DND-41 (cell line): ENCODE measurements around the gene ZNF48.

Experiments used
- ATAC-seq: fragments of 200-7000 bp; cut with Tn5 transposase; 3 replicates; pipeline ENCODE4 v1.9.1; 2021; ENCODE audit warnings: low read depth; ENCODE audit not compliant: insufficient read depth
- DNase-seq: peaks from one replicate; pipeline ENCODE4 v3.0.0-alpha.2; 2020
- H2AFZ ChIP-seq: 2 replicates; pipeline ENCODE4 v1.6.0; 2012; ENCODE audit warnings: low read depth, low read length
- H3K27ac ChIP-seq: 2 replicates; pipeline ENCODE4 v1.5.1; 2012; ENCODE audit warnings: low read length, inconsistent platforms
- H3K27me3 ChIP-seq: fragments of 200-600 bp; sonication (generic); 2 replicates; pipeline ENCODE4 v1.6.0; 2012; ENCODE audit warnings: low read length, mild to moderate bottlenecking, inconsistent platforms; ENCODE audit not compliant: insufficient read depth, poor library complexity
- H3K36me3 ChIP-seq: 2 replicates; pipeline ENCODE4 v1.5.1; 2012; ENCODE audit warnings: low read length, inconsistent platforms; ENCODE audit not compliant: insufficient read depth
- H3K4me1 ChIP-seq: 2 replicates; pipeline ENCODE4 v1.5.1; 2012; ENCODE audit warnings: mild to moderate bottlenecking, low read length; ENCODE audit not compliant: insufficient read depth
- H3K4me2 ChIP-seq: 2 replicates; pipeline ENCODE4 v1.6.0; 2012; ENCODE audit warnings: mild to moderate bottlenecking, moderate library complexity, low read length, inconsistent platforms; ENCODE audit not compliant: insufficient read depth
- H3K4me3 ChIP-seq, 2 experiments: fragments of 200-600 bp in 1 of 2; shearing (Covaris generic) in 1 of 2; 2 replicates each; pipeline ENCODE4 v1.5.1; 2012 to 2016; ENCODE audit warnings: inconsistent platforms in 2 of 2, low read length in 2 of 2, mild to moderate bottlenecking in 2 of 2, low read depth in 1 of 2, moderate library complexity in 1 of 2
- H3K79me2 ChIP-seq: 2 replicates; pipeline ENCODE4 v1.6.0; 2012; ENCODE audit warnings: low read length, inconsistent platforms; ENCODE audit not compliant: insufficient read depth
- H3K9ac ChIP-seq: 2 replicates; pipeline ENCODE4 v1.6.0; 2012; ENCODE audit warnings: low read depth, mild to moderate bottlenecking, inconsistent platforms, low read length, moderate library complexity
- H3K9me3 ChIP-seq: 2 replicates; pipeline ENCODE4 v1.5.1; 2012; ENCODE audit warnings: low read length, moderate library complexity, mild to moderate bottlenecking, inconsistent platforms; ENCODE audit not compliant: insufficient read depth, severe bottlenecking
- H4K20me1 ChIP-seq: 2 replicates; pipeline ENCODE4 v1.6.0; 2012; ENCODE audit warnings: low read length; ENCODE audit not compliant: insufficient read depth
- EZH2 ChIP-seq: IDR thresholded peaks from 3 replicates; pipeline ENCODE4 v1.6.1; 2012; ENCODE audit warnings: borderline replicate concordance, low read depth, mild to moderate bottlenecking, moderate library complexity, low read length, inconsistent platforms; ENCODE audit not compliant: severe bottlenecking
- TF ChIP-seq, protein P1 (sequence below): IDR thresholded peaks from 2 replicates; pipeline ENCODE4 v1.5.1; 2012; ENCODE audit warnings: borderline replicate concordance, low read length, moderate library complexity, mild to moderate bottlenecking; ENCODE audit not compliant: poor library complexity, severe bottlenecking; ENCODE audit errors: extremely low read depth

ZNF48 gene

DNA sequence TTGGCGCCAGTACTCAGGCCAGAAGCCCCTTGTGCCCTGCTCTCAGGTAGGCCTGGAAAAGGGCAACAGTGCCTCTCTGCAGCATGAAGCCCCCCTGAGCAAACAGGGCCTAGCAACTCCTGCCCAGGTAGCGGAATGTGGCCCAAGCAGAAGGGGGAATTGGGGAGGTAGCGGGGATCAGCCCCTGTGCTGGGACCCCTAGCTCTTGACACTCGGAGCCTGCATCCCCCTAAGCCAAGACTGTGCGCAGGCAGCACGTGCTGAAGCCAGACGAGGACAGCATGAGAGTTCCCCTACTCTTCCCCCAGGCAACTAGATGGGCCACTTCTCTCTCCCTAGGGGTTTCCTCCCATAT lies 39.3 kb upstream of the ZNF48 start:
- ATAC-seq (no peak), DNase-seq (no peak)
- H3K9me3 ChIP-seq, result no peaks in the 10 kb centered on the region
- H3K4me1 ChIP-seq, result peaks cover 45% of the 10 kb centered on the region
- peak overlapping the region; percentile 99 for H3K4me2 ChIP-seq
- H3K27me3 ChIP-seq, result no peaks in the 10 kb centered on the region
- peak overlapping the region; percentile 95 for H3K27ac ChIP-seq
- H2AFZ ChIP-seq, result peak overlapping the region; percentile 98
- peaks cover 43% of the 10 kb centered on the region for H3K79me2 ChIP-seq
- peaks cover 25% of the 10 kb centered on the region for H4K20me1 ChIP-seq
- H3K36me3 ChIP-seq, result peaks cover 78% of the 10 kb centered on the region
- no peak for TF ChIP-seq EZH2
- TF ChIP-seq, protein P1, sequence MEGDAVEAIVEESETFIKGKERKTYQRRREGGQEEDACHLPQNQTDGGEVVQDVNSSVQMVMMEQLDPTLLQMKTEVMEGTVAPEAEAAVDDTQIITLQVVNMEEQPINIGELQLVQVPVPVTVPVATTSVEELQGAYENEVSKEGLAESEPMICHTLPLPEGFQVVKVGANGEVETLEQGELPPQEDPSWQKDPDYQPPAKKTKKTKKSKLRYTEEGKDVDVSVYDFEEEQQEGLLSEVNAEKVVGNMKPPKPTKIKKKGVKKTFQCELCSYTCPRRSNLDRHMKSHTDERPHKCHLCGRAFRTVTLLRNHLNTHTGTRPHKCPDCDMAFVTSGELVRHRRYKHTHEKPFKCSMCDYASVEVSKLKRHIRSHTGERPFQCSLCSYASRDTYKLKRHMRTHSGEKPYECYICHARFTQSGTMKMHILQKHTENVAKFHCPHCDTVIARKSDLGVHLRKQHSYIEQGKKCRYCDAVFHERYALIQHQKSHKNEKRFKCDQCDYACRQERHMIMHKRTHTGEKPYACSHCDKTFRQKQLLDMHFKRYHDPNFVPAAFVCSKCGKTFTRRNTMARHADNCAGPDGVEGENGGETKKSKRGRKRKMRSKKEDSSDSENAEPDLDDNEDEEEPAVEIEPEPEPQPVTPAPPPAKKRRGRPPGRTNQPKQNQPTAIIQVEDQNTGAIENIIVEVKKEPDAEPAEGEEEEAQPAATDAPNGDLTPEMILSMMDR, result no peak
- H3K9ac ChIP-seq, result peak overlapping the region; percentile 87
- H3K4me3 ChIP-seq, result peak overlapping the region; percentile 97 to 99; a peak in 3 of 4 replicates

DNA sequence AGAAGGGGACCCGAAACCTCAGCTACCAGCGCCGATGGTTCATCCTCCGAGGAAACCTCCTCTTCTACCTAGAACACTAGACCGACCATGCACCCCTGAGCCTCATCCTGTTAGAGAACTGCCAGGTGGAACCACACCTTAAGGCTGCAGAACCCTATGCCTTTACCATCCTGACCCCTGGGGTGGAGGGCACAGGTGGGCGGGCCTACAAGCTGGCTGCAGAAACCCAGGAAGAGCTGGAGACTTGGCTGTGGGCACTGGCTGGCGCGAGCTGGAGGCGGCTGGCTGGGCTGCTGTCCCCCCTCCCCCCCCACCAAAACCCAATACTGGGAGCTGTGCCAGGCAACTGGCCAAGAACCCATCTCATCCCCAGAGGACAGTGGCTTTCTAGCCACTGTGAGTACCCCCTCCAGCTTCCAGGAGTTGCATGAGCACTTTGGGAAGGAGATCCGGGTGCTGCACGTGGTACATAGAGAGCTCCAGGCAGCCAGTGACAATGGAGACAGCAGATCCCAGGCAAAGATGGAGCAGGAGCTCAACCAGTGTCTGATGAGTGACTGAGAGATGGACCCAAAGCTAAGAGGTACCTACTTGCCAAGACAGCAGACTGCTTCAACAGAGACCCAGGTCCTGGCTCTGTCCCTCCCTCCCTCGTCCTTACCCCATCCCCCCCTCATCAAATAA lies 38.7 kb upstream of the ZNF48 start:
- peaks cover 45% of the 10 kb centered on the region for H3K4me1 ChIP-seq
- DNase-seq (no peak), ATAC-seq (no peak)
- H3K27me3 ChIP-seq, result no peaks in the 10 kb centered on the region
- peaks cover 22% of the 10 kb centered on the region for H4K20me1 ChIP-seq
- H2AFZ ChIP-seq, result no peak overlapping the region
- H3K27ac ChIP-seq, result peak overlapping the region; percentile 95
- H3K36me3 ChIP-seq, result peaks cover 75% of the 10 kb centered on the region
- peak overlapping the region in 1 of 2 experiments; percentile 99; a peak in 2 of 4 replicates for H3K4me3 ChIP-seq
- TF ChIP-seq, protein P1, result no peak
- no peak for TF ChIP-seq EZH2
- H3K9me3 ChIP-seq, result no peaks in the 10 kb centered on the region
- H3K9ac ChIP-seq, result peak overlapping the region; percentile 87
- peaks cover 47% of the 10 kb centered on the region for H3K79me2 ChIP-seq
- peak overlapping the region; percentile 99 for H3K4me2 ChIP-seq

DNA sequence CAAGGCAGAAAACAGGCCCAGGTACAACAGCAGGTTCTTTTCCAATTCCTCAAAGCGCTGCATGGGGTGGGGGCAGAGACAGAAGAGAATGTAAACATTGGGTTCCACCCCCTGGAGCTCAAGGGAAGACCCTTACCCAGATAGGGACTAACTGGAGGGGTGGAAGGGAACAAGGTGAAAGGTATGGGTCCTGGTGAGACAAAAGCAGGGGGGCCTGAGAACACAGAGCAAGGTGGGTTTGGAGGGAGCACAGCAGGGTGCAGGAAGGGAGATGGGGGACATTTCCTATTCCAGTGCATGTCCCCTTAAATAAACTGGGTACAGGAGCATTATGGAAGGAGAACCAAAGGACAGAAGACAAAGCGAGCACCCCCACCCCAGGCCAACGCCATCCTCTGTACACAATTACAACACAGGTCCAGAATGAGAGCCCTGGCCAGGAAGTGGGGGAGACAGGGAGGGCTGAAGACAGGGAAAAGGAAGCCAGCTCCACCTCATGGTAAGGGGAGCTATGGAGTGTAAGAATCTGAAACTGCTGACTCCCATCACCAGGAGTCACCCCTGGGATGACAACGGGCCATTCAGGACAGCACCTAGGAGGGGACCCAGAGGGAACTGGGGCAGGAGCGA lies 38.0 kb upstream of the ZNF48 start:
- H4K20me1 ChIP-seq, result peaks cover 19% of the 10 kb centered on the region
- H3K36me3 ChIP-seq, result peaks cover 70% of the 10 kb centered on the region
- TF ChIP-seq EZH2, result no peak
- TF ChIP-seq, protein P1, result no peak
- H2AFZ ChIP-seq, result no peak overlapping the region
- no peak overlapping the region for H3K4me3 ChIP-seq
- H3K9me3 ChIP-seq, result no peaks in the 10 kb centered on the region
- H3K4me1 ChIP-seq, result peaks cover 45% of the 10 kb centered on the region
- peaks cover 47% of the 10 kb centered on the region for H3K79me2 ChIP-seq
- DNase-seq (no peak), ATAC-seq (no peak)
- no peak overlapping the region; the same call in 1 of the 2 replicates for H3K27ac ChIP-seq
- H3K4me2 ChIP-seq, result 0 out of 2 replicates have a peak overlapping the region, but pooled peaks have one; percentile 99
- peak overlapping the region; percentile 13; the same call in 1 of the 2 replicates for H3K9ac ChIP-seq
- no peaks in the 10 kb centered on the region for H3K27me3 ChIP-seq
